DMS53 treated with DMSO at 0.1 percent for 48 hours (cell line): ENCODE measurements around the gene KCNIP3.
A peak's percentile ranks its signal among the peaks of the same experiment; 100 is the strongest.

Experiments
- DNase-seq: peaks from one replicate; lab custom pipeline; 2025; ENCODE audit not compliant: unreplicated experiment; lab: John Stamatoyannopoulos, UW

KCNIP3 gene

DNA sequence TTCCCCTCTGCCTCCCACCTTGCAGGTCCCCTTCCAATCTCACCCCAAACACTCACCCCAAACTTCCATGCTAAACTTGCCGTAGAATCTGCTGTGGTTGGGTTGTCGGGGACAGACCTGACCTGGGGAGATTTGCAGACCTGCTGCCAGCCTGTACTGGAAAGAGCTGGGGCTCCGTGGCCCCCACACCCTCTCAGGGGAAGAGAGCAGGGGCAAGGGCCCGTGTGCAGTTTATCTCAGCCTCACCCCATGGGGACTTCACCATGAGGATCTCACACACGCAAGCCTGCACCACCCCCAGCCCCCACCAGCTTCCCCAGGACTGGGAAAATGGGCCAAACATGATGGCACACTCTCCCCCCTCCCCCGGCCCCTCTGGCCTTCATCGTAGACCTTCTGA, 30.7 kb downstream of the KCNIP3 start:
- no peak for DNase-seq

DNA sequence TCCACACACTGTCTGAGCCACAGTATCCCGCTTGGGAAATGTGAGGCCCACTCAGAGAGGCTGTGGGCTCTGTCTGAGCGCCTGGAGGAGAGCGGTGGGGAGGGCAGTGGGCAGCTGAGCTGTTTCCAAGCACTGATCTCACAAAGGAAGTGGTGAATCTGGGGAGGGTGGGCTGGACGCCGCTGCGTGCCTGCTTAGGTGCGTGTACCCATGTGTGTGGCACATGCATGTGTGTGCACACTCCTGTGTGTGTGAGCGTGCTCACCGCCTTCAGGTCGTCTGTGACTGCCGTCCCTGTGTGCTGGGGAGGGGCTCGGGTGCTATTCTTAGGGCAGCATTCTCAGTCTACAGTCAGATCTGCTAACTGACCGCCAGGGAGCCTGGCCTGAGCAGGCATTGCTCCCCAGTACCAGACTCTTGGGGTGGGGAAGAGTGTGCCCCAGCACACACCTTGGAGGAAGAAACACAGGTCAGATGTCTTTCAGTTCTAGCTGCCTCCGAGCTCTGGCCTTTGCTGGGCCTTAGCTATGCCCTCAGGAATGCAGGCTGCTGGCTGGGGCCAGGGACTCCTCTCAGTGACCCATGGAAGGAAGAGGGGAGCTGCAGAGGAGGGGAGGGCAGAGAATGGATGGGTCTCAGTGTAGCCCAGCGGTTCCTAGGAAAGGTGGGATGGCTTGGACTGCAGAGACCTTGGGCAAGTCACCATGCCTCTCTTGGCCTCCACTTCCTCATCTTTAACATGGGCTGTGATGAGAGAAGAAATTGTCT, 31.4 kb downstream of the KCNIP3 start:
- DNase-seq = no peak

DNA sequence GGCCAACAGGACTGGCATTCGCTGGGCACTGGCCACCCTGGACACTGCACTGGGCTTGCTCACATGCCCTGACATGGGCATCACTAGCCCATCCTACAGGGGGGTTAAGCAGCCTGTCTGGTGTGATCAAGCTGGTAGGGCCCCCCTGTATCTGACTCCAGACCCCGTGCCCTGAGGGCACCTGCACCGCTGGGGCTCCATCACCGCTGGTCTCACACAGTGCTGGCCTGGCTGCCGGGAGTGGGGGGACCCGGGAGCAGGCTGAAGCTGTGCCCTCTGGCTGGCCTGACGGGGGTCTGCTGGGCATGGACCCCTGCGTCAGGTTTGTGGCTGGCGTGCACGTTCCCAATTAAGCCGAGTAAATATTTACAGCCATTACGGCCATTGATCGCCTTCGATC, 32.3 kb downstream of the KCNIP3 start:
- no peak for DNase-seq

DNA sequence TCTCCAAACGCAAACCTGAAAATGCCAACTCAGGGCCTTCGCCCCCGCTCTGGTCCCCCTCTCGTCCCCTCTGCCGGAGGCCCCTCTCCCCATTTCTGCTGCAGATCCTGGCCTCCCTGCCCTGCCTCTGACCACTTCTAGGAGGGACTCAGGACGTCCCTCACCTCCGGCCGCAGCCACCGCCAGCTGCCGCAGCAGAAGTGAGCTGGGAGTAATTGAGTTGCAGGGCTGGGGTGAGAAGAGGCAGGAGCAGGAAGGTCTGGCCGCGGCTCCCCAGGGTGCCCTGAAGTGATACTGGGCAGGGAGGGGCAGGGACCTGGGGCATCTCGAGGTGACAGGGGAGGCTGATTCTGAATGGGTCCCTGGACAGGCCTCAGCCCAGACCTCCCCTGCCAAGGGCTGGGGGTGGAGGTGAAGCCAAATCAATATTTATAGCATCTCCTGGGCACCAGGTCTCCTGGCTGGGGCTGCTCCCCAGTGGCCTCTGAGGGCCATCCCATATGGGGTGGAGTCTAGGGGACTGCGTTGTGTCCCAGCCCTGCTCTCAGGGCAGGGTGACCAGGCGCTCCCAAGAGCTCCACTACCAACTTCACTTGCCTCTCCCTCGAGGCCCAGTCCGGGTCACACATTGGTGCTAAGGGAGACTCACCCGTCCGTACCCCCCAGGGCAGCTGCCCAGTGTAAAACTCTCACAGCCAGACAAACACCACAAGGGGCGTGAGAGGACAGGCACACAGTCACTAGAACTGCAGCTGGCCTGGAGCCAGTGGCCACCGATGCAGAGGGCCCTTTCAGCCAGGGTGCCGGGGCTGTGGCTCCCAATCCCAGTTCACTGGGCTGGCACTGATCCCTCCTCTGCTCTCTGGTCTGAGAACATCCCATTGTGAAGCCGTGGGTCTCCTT, 33.0 kb downstream of the KCNIP3 start:
- DNase-seq = no peak

DNA sequence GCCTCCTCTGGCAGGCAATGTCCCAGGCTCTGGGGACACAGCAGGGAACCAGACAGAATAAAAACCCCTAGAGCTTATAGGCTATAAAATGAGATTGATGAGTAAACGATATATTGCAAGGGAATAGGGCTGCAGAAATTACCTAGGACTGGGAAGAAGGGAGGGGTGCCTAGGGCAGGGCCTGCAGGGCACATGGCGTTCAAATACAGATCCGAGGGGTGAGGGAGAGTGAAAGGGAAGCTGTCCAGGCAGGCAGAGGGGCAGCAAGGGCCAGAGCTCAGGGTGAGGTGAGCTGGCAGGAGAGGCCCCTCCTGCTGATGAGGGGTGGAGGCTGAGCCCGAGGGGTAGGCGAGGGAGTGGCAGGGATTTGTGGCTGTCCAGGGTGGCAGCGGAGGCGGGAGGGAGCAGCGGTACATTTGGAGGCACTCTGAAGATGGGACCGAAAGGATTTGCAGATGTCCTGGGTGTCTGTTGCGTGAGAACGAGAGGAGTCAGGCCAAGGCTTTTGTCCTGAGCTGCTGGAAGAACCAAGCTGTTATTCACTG, 33.7 kb downstream of the KCNIP3 start:
- DNase-seq = no peak

DNA sequence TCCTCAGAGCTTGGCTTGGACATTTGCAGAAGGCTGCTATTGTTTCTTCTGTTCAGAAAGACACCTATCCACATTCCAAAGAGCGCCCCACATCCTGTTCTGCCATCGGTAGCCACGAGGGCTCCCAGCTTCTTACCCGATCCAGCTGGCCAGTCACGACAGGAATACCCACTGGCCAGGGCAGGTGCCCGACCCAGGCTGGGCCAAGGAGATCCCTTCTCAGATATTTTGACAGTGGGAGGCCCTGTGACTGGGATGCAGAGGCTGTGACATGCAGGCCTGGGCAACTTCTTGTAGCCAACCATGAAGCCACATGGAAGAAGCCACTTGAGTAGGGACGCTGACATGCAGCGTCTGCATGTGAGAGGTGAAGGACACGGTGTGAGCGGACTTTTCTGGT, 34.5 kb downstream of the KCNIP3 start:
- DNase-seq = no peak

DNA sequence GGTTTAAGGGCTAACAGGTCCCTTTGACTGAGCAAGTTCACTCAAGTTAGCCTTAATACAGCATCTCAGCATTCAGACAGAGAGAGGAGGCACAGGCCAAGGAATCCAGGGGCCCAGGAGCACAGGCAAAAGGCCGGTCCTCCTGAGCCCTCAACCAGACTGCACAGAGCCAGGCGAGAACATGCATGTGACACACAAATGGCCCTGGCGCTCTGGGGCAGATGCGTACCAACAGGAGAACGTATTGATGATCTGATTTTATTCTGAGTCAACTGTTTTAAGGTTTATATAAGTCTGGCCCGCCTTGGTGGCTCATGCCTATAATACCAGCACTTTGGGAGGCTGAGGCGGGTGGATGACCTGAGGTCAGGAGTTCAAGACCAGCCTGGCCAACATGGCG, 34.9 kb downstream of the KCNIP3 start:
- DNase-seq = no peak

DNA sequence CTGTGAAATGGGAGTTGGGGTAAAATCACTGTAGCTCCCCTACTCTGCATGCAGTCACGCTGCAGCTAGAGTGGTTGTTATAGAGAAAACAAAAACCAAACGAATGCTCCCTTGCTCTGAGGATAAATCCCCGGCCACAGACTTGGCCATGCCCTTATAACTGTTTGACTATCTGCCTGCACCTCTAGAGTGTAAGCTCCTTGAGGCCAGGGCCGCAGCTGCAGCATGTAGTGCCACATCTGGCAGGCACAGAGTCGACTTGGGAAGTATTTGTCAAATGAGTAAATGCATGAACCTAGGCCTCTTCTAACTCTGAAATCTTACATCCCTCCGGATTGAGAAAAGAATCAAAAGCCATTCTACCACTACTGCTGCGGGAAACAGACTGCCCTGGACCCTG, 35.9 kb downstream of the KCNIP3 start:
- no peak for DNase-seq

DNA sequence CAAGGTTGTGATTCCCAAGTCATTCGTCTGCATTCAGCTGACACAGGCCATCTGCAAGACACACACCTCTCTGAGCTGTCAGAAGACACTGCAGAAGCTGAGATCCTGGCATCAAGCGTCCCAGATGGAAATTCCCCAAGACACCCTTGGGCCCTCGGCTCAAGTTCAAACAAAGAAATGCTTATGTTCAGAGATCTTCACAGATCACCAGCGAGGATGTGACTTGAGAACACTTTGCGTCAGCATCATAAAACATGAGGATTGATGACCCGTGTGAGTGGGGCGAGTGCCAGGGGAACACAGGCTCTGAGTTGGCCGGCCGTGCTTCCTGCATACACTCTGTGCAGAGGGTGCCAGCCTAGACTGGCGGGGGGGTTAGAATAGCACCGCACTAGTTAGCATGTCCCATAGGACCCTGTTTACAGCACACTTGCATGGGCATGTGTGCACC, 36.8 kb downstream of the KCNIP3 start:
- DNase-seq = no peak

DNA sequence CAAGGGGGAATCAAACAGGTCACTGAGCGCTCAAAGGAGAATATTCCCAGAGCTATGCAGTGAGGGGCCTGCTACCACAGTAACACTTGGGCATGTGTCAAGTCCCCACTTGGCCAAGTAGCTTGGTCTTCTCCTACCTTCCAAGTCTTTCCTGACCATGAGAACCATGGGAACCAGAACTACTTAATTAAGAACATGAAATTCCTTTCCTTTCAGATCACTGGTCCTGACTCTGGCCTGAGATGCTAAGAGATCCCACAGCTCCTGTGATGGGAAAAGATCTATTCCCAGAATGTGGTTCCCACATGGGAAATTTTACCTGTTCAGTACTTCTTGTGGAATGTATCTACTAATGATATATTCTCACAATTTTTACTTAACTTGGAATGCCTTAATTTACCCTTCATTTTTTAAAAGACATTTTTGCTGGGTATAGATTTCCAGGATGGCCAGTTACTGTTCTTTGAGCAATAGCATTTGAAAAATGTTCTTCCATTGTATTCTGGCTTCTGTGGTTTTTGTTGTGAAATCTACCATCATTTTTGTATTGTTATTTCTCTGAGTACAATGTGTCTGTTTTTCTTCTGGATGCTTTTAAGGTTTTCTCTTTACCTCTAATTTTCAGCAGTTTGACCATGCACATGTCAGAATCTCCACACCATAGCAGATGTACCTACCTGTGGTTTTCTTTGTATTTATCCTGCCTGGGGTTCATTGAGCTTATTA, 37.9 kb downstream of the KCNIP3 start:
- DNase-seq = no peak

DNA sequence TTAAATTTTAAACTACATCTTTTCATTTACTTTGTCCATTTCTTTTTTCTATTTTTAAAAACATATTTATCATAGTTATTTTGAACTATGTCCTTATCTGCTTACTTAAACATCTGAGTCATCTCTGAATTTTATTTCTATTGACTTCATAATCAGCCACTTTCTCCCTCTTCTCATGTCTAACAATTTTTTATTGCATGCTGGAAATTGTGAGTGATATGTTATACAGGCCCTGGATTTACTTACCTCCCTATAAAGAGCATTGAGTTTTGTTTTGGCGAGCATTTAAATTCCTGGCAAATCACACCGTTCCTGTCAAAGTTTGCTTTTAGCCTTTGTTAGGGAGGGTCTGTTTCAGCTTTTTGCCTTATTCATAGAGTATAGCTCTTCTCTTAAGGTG, 39.3 kb downstream of the KCNIP3 start:
- no peak for DNase-seq

DNA sequence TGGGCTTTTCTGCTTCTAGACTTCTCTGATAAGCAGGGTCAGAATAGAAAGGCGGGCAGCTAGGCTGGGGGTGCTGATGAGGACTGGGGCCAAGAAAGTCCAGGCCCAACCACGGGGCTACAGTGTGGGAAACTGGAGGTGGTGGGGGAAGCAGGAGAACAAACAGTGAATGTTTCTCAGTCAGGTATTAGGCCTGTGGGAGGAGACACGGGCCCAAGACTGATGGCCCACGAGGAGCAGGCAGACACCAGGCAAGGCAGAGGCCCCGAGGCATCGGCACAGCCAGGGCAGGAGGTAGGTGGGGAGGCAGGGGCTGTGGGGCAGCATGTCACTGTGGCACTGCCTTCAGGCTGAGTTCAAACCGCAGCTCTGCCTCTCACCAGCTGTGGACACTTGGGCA, 40.7 kb downstream of the KCNIP3 start:
- no peak for DNase-seq

DNA sequence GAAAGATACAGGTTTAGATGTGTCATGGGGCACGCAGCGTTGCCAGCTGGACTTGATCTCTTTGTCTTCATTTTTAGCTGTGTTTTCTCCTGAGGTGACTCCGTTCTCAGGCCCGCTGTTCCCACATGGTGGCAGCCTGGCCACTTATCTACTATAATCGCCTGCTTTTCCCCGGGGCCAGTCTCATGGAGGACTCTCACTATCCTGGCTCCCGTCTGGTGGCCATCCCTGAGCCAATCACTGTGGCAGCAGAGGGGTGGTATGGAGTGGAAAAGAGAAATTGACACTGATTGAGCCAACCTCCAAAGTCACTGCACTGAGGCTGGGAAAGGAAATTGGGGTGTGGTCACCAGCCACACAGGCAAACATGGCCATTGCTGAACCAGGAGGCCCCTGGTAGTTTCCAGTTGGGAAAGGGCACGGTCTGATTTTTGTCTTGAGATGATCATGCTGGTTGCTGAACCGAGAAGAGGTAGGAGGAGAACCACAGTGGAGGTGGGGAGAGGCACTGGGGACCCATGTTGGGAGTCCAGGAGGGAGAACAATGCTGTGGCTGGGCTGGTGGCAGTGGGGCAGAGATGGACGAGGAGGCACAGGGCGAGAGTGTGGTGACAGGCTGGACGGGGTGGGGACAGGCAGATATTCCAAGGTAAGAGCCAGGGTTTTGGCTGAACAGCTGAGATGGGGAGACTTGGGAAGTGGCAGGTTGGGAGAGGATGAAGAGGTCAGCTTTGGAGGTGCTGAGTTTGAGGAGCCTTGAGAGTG, 45.6 kb downstream of the KCNIP3 start:
- DNase-seq = no peak

DNA sequence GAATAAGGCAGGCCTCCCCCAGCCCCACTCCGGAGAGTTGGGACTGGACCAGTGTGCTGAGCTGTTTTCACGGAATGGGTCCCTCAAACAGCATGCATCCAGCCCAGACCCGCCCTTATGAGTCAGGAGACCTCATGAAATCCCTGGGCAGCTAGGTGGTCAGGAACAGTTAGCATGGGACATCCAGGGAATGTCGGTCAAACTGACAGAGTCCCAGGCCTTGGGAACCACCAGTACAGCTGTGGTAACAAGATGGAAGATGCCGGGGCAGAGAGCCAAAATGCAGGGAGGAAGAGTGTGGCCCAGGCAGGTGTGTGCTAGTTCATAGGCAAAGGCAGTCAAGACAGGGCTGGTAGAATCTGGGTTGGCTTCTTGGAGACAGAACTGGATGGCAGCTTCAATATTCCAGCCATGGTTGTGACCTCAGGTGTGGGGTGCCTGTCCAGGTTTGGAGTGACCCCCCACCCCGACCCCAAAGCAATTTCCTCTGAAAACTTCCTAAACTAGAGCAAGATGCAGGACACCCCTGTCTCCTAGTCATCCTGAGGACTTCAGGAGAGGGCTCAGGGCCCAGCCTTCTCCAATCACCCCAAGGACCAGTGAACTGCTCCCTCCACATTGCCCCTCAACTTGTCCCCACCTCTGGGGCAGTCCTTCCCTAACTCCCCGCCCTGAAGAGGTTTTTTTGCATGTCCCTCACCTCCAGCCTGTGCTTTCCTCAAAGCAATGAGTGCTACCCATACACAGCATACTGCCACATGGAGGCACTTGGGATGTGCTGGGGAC, 46.5 kb downstream of the KCNIP3 start:
- DNase-seq = no peak

DNA sequence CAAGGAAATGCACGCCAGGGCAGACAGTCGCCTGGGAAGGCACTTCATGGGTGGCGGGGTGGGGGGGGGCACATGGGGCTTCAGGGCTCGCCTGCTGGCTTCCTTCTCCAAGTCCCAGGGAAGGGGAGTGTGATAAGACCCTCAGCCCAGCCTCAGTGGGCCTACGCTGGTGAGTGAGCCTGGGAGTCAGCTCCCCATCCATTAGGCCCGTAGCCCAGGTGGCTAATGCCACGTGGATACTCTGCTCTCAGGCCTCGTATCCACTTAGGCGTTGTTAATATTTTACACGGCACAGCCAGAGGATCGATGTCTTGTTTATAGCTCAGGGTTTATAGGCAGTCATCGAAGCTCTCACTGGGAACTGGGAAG, 47.1 kb downstream of the KCNIP3 start:
- no peak for DNase-seq

DNA sequence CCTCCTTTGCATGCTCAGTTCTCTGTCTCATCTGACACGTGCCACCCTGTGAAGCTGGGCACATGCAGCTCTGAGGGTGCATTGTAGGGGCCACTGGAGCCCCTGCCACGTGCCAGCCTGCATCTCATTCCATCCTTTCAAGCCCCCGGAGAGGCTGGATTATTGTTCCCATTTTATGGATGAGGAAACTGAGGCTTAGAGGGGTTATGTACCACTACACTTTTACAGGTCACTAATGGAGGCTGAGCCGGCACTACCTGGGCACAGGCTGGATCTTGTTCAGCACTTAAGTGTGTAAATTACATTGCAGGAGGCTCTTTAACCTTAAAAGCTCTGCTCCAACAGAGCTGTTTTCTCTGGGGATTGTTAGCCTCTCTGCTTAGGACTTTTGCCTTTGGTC, 47.5 kb downstream of the KCNIP3 start:
- peak; percentile 5 for DNase-seq

DNA sequence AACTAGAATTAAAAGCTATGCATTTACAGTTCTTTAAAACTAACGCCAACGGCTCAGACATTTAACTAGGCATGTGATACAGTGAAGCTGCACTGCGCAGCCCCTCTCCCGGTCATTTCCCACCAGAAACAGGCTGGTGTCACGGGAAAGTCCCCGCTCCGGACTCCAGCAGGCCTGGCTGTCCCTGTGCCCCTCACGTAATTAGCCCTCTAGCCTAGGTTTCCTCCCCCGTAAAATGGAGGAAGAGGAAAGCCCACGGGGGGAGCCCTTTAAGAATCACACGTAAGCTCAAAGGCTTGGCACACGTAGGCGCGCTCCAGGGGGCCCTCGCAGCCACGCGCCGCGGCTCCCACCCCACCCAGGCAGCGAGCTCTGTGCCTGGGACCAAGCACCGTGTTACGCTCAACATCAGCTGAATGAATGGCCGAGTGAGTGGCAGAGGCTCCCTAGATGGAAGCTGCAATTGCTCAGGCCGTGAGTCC, 48.0 kb downstream of the KCNIP3 start:
- DNase-seq = no peak

DNA sequence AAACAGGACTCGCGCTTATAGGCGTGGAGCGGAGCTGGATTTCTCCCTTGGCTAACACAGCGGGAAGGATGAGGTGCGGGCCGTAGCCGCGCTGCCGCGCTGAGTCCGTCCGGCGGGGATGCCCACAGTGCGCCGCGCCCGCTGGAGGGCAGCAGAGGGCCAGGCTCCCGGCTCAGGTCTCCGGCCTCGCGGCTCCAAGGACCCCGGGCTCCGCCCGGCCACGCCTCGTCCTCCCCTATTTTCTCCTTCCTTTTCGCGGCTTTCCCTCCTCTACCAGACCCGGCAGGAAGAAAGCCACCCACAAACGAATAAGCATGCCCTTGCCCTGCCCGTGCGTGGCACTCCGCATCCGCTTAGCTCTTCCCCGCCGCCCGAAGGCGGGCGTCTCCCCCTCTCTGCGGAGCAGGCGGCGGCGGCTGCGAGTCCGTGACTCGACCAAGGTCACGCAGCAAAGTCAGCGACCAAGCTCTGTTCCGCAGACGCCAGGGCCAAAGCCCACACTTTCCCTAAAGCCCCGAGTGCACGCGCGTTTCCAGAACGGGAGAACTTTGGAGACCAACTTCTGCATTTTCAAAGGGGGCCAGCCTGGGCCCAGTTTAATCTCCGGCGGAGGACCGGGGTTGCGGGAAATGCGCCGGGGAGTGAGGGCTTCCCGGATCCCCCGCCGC, 48.5 kb downstream of the KCNIP3 start:
- DNase-seq = peak; percentile 86

DNA sequence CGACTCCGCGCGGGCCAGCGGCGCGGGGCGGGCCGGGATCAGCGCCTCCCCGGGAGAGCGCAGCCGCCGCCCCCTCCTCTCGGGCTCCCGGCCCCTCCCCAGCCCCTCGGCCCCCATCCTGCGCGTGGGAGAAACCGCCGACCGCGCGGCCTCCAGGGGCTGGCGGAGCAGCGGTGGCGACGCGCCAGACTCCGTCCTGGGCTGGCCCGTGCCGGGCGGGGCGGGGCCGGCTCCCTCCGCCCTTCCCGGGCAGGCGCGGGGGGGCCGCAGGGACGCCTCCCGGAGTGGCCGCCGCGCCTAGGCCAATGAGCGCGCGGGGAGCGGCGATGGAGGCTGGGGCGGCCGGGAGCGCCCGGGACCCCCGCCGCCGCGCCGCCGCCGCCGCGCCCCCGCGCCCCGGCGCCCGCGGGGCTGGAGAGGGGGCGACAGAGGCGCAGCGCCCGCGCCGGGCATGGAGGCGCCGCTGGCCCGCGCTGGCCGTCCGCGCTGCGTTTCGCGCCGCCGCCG, 49.1 kb downstream of the KCNIP3 start:
- peak; percentile 18 for DNase-seq
